Immature natural killer cell (primary cell): ENCODE measurements around the gene ZNF175. TPM values are rescaled to one million over a fixed set of nuclear protein-coding genes. Genes with fewer than 3 reads are reported as not detected.

Experiments used
- DNase-seq, 3 donors: peaks; one replicate each; pipeline ENCODE4 v3.0.0; 2022; ENCODE audit warnings: mixed read lengths in 1 of 3
- H3K27ac Mint-ChIP-seq, 6 donors: one replicate each; pipeline ENCODE4 v1.8.0; 2020; ENCODE audit warnings: mixed read lengths in 6 of 6, mild to moderate bottlenecking in 5 of 6, inconsistent platforms in 4 of 6, moderate library complexity in 3 of 6
- H3K27me3 Mint-ChIP-seq, 3 donors: one replicate each; pipeline ENCODE4 v1.8.0; 2020 to 2021; ENCODE audit warnings: low read depth in 3 of 3, mild to moderate bottlenecking in 3 of 3, mixed read lengths in 3 of 3, moderate library complexity in 3 of 3, inconsistent platforms in 1 of 3
- H3K36me3 Mint-ChIP-seq, 3 donors: one replicate each; pipeline ENCODE4 v1.8.0; 2020; ENCODE audit warnings: mixed read lengths in 3 of 3, inconsistent platforms in 2 of 3, mild to moderate bottlenecking in 2 of 3
- H3K4me1 Mint-ChIP-seq, 2 donors: one replicate each; pipeline ENCODE4 v1.8.0; 2020; ENCODE audit warnings: inconsistent platforms in 2 of 2, mild to moderate bottlenecking in 2 of 2, mixed read lengths in 2 of 2, moderate library complexity in 1 of 2
- H3K4me3 Mint-ChIP-seq, 5 donors: one replicate each; pipeline ENCODE4 v1.8.0; 2020; ENCODE audit warnings: mild to moderate bottlenecking in 5 of 5, mixed read lengths in 5 of 5, inconsistent platforms in 3 of 5, moderate library complexity in 3 of 5
- H3K9me3 Mint-ChIP-seq, 6 donors: one replicate each; pipeline ENCODE4 v1.8.0; 2020; ENCODE audit warnings: mild to moderate bottlenecking in 6 of 6, mixed read lengths in 6 of 6, inconsistent platforms in 4 of 6, moderate library complexity in 3 of 6
- polyA plus RNA-seq, 3 donors: library from polyadenylated mRNA; unstranded; fragments of 300-500 nt; fragmentation: Illumina TruSeq; gene quantifications; one replicate each; pipeline ENCODE4 v1.2.3, GENCODE V29; 2021

The ZNF175 gene
- polyA plus RNA-seq, 3 donors from 2014 or later, result 0.79 to 2.2 (median 0.81) TPM

GRCh38 chr19:51587264-51588191, 16.4 kb downstream of the ZNF175 start:
- no peak overlapping the region for H3K4me3 Mint-ChIP-seq
- peaks cover 13 to 35% (median 24%) of the 10 kb centered on the region in 6 donors for H3K9me3 Mint-ChIP-seq
- no peak for DNase-seq
- H3K27me3 Mint-ChIP-seq, result no peaks in the 10 kb centered on the region
- H3K27ac Mint-ChIP-seq, result no peak overlapping the region
- H3K36me3 Mint-ChIP-seq, result peaks cover 51 to 54% (median 52%) of the 10 kb centered on the region in 3 donors
- H3K4me1 Mint-ChIP-seq, result no peaks in the 10 kb centered on the region

- Mint-ChIP-seq H3K4me3 (no peak overlapping the region), H3K9me3 (peaks cover 15 to 35% (median 24%) of the 10 kb centered on the region in 6 donors), H3K4me1 (peaks cover 12 to 13% of the 10 kb centered on the region in 2 donors), H3K27ac (no peak overlapping the region), H3K36me3 (peaks cover 32 to 36% (median 36%) of the 10 kb centered on the region in 3 donors), H3K27me3 (peaks cover 0 to 3% (median 0%) of the 10 kb centered on the region in 3 donors)
- no peak for DNase-seq
Measured at GRCh38 chr19:51589511-51589910, 18.4 kb downstream of the ZNF175 start.

- peaks cover 20 to 23% of the 10 kb centered on the region in 2 donors for H3K4me1 Mint-ChIP-seq
- peaks cover 23 to 27% (median 27%) of the 10 kb centered on the region in 3 donors for H3K36me3 Mint-ChIP-seq
- peaks cover 0 to 5% (median 0%) of the 10 kb centered on the region in 3 donors for H3K27me3 Mint-ChIP-seq
- H3K4me3 Mint-ChIP-seq, result no peak overlapping the region
- peaks cover 15 to 30% (median 21%) of the 10 kb centered on the region in 6 donors for H3K9me3 Mint-ChIP-seq
- no peak overlapping the region for H3K27ac Mint-ChIP-seq
- no peak for DNase-seq
Measured at GRCh38 chr19:51590441-51590840, 19.4 kb downstream of the ZNF175 start.

- Mint-ChIP-seq H3K27me3 (peaks cover 2 to 5% (median 3%) of the 10 kb centered on the region in 3 donors), H3K4me1 (peaks cover 20 to 25% of the 10 kb centered on the region in 2 donors), H3K4me3 (peak overlapping the region in 4 of 5 donors; percentile 14 to 49 (median 32)), H3K27ac (peak overlapping the region in 1 of 6 donors; percentile 13), H3K36me3 (peaks cover 6 to 11% (median 7%) of the 10 kb centered on the region in 3 donors), H3K9me3 (peaks cover 6 to 12% (median 7%) of the 10 kb centered on the region in 6 donors)
- no peak for DNase-seq
Measured at GRCh38 chr19:51592521-51592920, 21.4 kb downstream of the ZNF175 start.

GRCh38 chr19:51593138-51593890, 22.2 kb downstream of the ZNF175 start:
- DNase-seq, result no peak
- peaks cover 20 to 25% of the 10 kb centered on the region in 2 donors for H3K4me1 Mint-ChIP-seq

GRCh38 chr19:51593969-51594773, 23.1 kb downstream of the ZNF175 start:
- Mint-ChIP-seq H3K27ac (peak overlapping the region; percentile 64 to 87 (median 81)), H3K36me3 (peaks cover 0 to 9% (median 4%) of the 10 kb centered on the region in 3 donors), H3K9me3 (peaks cover 0 to 7% (median 0%) of the 10 kb centered on the region in 6 donors), H3K4me3 (peak overlapping the region; percentile 92 to 98 (median 96)), H3K4me1 (peaks cover 20 to 25% of the 10 kb centered on the region in 2 donors), H3K27me3 (peaks cover 2 to 5% (median 3%) of the 10 kb centered on the region in 3 donors)
- peak; percentile 93 to 94 (median 94) for DNase-seq

More at GRCh38 chr19:51593138-51593890, 22.2 kb downstream of the ZNF175 start:
- H3K9me3 Mint-ChIP-seq, result peaks cover 0 to 7% (median 2%) of the 10 kb centered on the region in 6 donors
- peak overlapping the region in 2 of 6 donors; percentile 64 to 82 for H3K27ac Mint-ChIP-seq
- peak overlapping the region; percentile 92 to 98 (median 96) for H3K4me3 Mint-ChIP-seq
- H3K27me3 Mint-ChIP-seq, result peaks cover 2 to 5% (median 3%) of the 10 kb centered on the region in 3 donors
- peaks cover 4 to 9% (median 4%) of the 10 kb centered on the region in 3 donors for H3K36me3 Mint-ChIP-seq

- H3K27me3 Mint-ChIP-seq, result peaks cover 2 to 5% (median 3%) of the 10 kb centered on the region in 3 donors
- DNase-seq, result no peak
- peaks cover 20 to 25% of the 10 kb centered on the region in 2 donors for H3K4me1 Mint-ChIP-seq
- peak overlapping the region in 4 of 6 donors; percentile 79 to 87 (median 84) for H3K27ac Mint-ChIP-seq
- peaks cover 0 to 9% (median 0%) of the 10 kb centered on the region in 3 donors for H3K36me3 Mint-ChIP-seq
- peak overlapping the region; percentile 92 to 98 (median 96) for H3K4me3 Mint-ChIP-seq
- peaks cover 0 to 7% (median 0%) of the 10 kb centered on the region in 6 donors for H3K9me3 Mint-ChIP-seq
Measured at GRCh38 chr19:51594774-51595109, 23.7 kb downstream of the ZNF175 start.

GRCh38 chr19:51595190-51596175, 24.4 kb downstream of the ZNF175 start:
- peak overlapping the region in 4 of 6 donors; percentile 29 to 87 (median 76) for H3K27ac Mint-ChIP-seq
- no peak for DNase-seq
- H3K27me3 Mint-ChIP-seq, result peaks cover 2 to 8% (median 7%) of the 10 kb centered on the region in 3 donors
- peaks cover 20 to 25% of the 10 kb centered on the region in 2 donors for H3K4me1 Mint-ChIP-seq
- H3K36me3 Mint-ChIP-seq, result peaks cover 0 to 9% (median 0%) of the 10 kb centered on the region in 3 donors
- peak overlapping the region; percentile 92 to 98 (median 96) for H3K4me3 Mint-ChIP-seq
- peaks cover 0 to 7% (median 0%) of the 10 kb centered on the region in 6 donors for H3K9me3 Mint-ChIP-seq

- Mint-ChIP-seq H3K4me3 (no peak overlapping the region), H3K9me3 (peaks cover 0 to 7% (median 0%) of the 10 kb centered on the region in 6 donors), H3K4me1 (peaks cover 23 to 24% of the 10 kb centered on the region in 2 donors), H3K27me3 (peaks cover 6 to 10% (median 7%) of the 10 kb centered on the region in 3 donors), H3K27ac (no peak overlapping the region), H3K36me3 (peaks cover 4 to 12% (median 5%) of the 10 kb centered on the region in 3 donors)
- DNase-seq, result no peak
Measured at GRCh38 chr19:51598159-51598915, 27.3 kb downstream of the ZNF175 start.

- peaks cover 16 to 17% of the 10 kb centered on the region in 2 donors for H3K4me1 Mint-ChIP-seq
- H3K27ac Mint-ChIP-seq, result no peak overlapping the region
- no peak for DNase-seq
- no peak overlapping the region for H3K4me3 Mint-ChIP-seq
- peaks cover 0 to 7% (median 0%) of the 10 kb centered on the region in 6 donors for H3K9me3 Mint-ChIP-seq
- H3K27me3 Mint-ChIP-seq, result peaks cover 6 to 9% (median 7%) of the 10 kb centered on the region in 3 donors
- H3K36me3 Mint-ChIP-seq, result peaks cover 4 to 13% (median 5%) of the 10 kb centered on the region in 3 donors
Measured at GRCh38 chr19:51599084-51599483, 28.0 kb downstream of the ZNF175 start.

GRCh38 chr19:51600940-51601580, 30.0 kb downstream of the ZNF175 start:
- Mint-ChIP-seq H3K9me3 (peaks cover 0 to 3% (median 0%) of the 10 kb centered on the region in 6 donors), H3K4me3 (peak overlapping the region; percentile 5 to 66 (median 47)), H3K27ac (no peak overlapping the region), H3K27me3 (peaks cover 4 to 6% (median 6%) of the 10 kb centered on the region in 3 donors), H3K36me3 (peaks cover 4 to 8% (median 5%) of the 10 kb centered on the region in 3 donors), H3K4me1 (peaks cover 0 to 4% of the 10 kb centered on the region in 2 donors)
- peak; percentile 17 to 21 (median 18) for DNase-seq
